Mesodermal cell (in vitro differentiated cells): ENCODE data around the gene DTHD1. TPM values are rescaled to one million over a fixed set of nuclear protein-coding genes. Genes with fewer than 3 reads are reported as not detected.

ENCODE experiments used
- H3K27ac ChIP-seq: 2 replicates; pipeline ENCODE4 v1.7.0; 2013; ENCODE audit warnings: mild to moderate bottlenecking, low read depth, low read length, moderate library complexity; ENCODE audit not compliant: severe bottlenecking
- H3K36me3 ChIP-seq: 2 replicates; pipeline ENCODE4 v1.7.1; 2013; ENCODE audit warnings: mild to moderate bottlenecking, low read length, moderate library complexity; ENCODE audit not compliant: control insufficient read depth, insufficient read depth
- H3K4me1 ChIP-seq: one replicate; pipeline ENCODE4 v1.7.1; 2013; ENCODE audit warnings: mild to moderate bottlenecking, low read length; ENCODE audit not compliant: insufficient read depth, control insufficient read depth, poor library complexity, severe bottlenecking
- H3K4me3 ChIP-seq: 2 replicates; pipeline ENCODE4 v1.7.0; 2013; ENCODE audit warnings: low read length, control low read depth, mild to moderate bottlenecking; ENCODE audit not compliant: insufficient read depth, poor library complexity, severe bottlenecking; ENCODE audit errors: extremely low read depth
- H3K9me3 ChIP-seq: 2 replicates; pipeline ENCODE4 v1.7.1; 2013; ENCODE audit warnings: mild to moderate bottlenecking, low read length, moderate library complexity; ENCODE audit not compliant: control insufficient read depth
- WGBS, 2 experiments: methylation state at CpG; one replicate each; pipeline ENCODE4 v1.1.5; 2013; ENCODE audit warnings: missing lambda C conversion rate in 2 of 2; ENCODE audit not compliant: insufficient coverage in 2 of 2; 5-methylcytosine and 5-hydroxymethylcytosine counted together
- polyA plus RNA-seq, 2 experiments: library from polyadenylated mRNA; stranded (reverse); fragments of 50-300 nt; gene quantifications; one replicate each; pipeline ENCODE4 v1.2.3, GENCODE V29; 2013

The DTHD1 gene
- not detected for polyA plus RNA-seq (2013, experiment 1 of 2)
- polyA plus RNA-seq (2013, experiment 2 of 2): not detected

- Histone ChIP-seq H3K27ac (no peak within 1 kb of the TSS), H3K9me3 (no peaks in the 10 kb centered on the region), H3K4me3 (no peak within 1 kb of the TSS), H3K4me1 (no peaks in the 10 kb centered on the region), H3K36me3 (no peaks in the 10 kb centered on the region)
- WGBS, 2 experiments: no CpG with 5 or more reads among the region's 5 CpGs
These were observed at the start of gene DTHD1 for GRCh38 chr4:36281384-36282106. Gene DTHD1 (plus strand): TSS chr4:36281616. CDS start chr4:36281759, 143 bp downstream.

DNA sequence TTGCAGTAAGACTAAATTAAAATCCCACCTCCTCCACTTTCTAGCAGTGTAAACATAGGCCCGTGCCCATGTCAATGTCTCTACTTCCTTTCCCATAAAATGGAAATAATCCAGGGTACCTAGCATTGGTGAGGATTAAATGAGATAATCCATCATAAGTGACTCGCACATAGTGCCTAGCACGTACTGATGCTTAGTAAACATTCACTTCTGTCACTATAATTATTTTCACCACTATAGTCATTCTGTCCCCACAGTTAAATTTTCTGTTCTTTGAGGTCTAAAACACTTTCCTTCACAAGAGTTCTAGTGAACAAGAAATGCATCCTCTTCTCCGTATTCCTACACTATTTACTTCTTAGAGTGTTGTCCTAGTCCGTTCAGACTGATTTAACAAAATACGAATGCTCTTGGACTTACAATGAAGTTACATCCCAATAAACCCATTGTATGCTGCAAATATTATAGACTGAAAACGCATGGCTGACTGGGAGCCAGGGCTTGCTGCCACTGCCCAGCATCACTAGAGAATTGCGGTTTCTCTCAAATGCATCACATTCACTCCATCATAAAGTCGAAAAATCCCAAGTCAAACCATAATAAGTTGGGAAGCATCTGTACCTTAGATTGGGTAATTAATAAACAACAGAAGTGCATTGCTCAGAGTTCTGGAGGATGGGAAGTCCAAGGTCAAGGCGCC, 47.7 kb upstream of the DTHD1 start:
- no peaks in the 10 kb centered on the region for H3K9me3 ChIP-seq
- H3K4me1 ChIP-seq: no peaks in the 10 kb centered on the region
- no peaks in the 10 kb centered on the region for H3K36me3 ChIP-seq
- no peak overlapping the region for H3K4me3 ChIP-seq
- WGBS, 2 experiments: 81 to 94% methylated on average over 4 to 6 of the region's 10 CpGs
- H3K27ac ChIP-seq: no peak overlapping the region

GRCh38 chr4:36235306-36235705, 46.1 kb upstream of the DTHD1 start:
- Histone ChIP-seq H3K4me1 (no peaks in the 10 kb centered on the region), H3K36me3 (no peaks in the 10 kb centered on the region), H3K4me3 (no peak overlapping the region), H3K27ac (no peak overlapping the region), H3K9me3 (no peaks in the 10 kb centered on the region)
- WGBS, 2 experiments: 42 to 70% methylated on average over 2 to 3 of the region's 3 CpGs

DNA sequence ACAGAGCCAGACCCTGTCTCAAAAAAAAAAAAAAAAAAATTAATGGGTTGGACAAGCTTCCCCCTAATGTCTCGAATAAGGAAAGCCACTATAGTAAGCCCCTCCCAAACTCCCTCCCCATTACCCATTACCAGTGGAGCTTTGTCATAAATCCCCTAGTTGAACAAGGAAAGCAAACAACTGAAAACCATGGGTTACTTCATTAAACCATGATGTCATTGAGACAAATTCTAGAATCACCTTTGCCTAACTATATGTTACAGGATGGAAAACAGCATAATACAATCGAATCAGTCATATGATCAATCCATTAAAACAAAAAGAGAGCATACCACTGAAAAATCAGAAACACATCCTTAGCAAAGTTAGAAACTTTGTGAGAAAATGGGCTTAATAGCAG, 45.3 kb upstream of the DTHD1 start:
- 86 to 100% methylated on average over 1 of the region's 2 CpGs for WGBS, 2 experiments
- Histone ChIP-seq H3K4me1 (no peaks in the 10 kb centered on the region), H3K36me3 (no peaks in the 10 kb centered on the region), H3K4me3 (no peak overlapping the region), H3K27ac (no peak overlapping the region), H3K9me3 (no peaks in the 10 kb centered on the region)

DNA sequence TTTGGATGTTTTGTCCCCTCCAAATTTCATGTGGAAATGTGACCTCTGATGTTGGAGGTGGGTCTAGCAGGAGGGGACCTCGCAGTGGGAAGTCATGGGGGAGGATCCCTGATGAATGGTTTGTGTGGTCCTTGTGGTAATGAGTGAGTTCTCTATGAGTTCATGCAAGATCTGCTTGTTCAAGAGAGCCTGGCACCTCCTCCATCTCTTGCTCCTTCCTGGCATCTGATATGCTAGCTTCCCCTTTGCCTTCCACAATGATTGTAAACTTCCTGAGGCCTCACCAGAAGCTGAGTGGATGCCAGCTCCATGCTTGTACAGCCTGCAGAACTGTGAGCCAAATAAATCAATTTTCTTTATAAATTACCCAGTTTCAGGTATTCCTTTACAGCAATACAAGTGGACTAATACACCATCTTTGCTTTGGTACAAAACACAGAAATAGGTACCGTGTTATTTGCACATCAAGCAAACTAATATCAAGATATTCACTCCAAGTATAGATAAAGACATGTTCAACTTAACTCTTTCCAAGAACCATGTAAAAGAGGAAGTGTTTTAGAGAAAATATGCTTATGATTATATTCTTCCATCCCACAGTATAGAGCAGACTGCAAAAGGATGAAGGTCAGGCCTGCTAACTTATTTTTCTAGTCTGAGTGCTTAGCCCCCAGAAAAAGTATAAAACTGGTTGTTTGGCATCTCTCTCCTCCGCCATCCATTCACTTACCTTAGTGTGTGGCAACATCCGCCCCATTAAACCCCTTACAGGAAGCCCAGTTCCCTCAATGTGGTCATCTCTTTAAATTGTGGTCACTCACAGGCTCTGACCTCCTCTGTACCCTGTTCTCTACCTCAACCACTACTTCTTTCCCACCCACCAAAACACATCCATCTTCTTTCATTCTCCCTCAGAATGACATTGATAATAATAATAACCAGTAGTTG, 43.8 kb upstream of the DTHD1 start:
- no peak overlapping the region for H3K27ac ChIP-seq
- no peaks in the 10 kb centered on the region for H3K4me1 ChIP-seq
- no peak overlapping the region for H3K4me3 ChIP-seq
- WGBS, 2 experiments: 80 to 100% methylated on average over 3 of the region's 4 CpGs
- H3K9me3 ChIP-seq: no peaks in the 10 kb centered on the region
- H3K36me3 ChIP-seq: no peaks in the 10 kb centered on the region

GRCh38 chr4:36241771-36242170, 39.6 kb upstream of the DTHD1 start:
- no peaks in the 10 kb centered on the region for H3K4me1 ChIP-seq
- no peaks in the 10 kb centered on the region for H3K9me3 ChIP-seq
- no peak overlapping the region for H3K4me3 ChIP-seq
- H3K27ac ChIP-seq: no peak overlapping the region
- 86 to 100% methylated on average over 1 of the region's 2 CpGs for WGBS, 2 experiments
- H3K36me3 ChIP-seq: no peaks in the 10 kb centered on the region

- no peaks in the 10 kb centered on the region for H3K36me3 ChIP-seq
- WGBS, 2 experiments: 91 to 100% methylated on average over 1 to 3 of the region's 7 CpGs
- H3K27ac ChIP-seq: no peak overlapping the region
- H3K4me3 ChIP-seq: no peak overlapping the region
- H3K9me3 ChIP-seq: no peaks in the 10 kb centered on the region
- H3K4me1 ChIP-seq: no peaks in the 10 kb centered on the region
These were observed 38.6 kb upstream of the DTHD1 start for GRCh38 chr4:36242629-36243354.

- Histone ChIP-seq H3K27ac (no peak overlapping the region), H3K36me3 (no peaks in the 10 kb centered on the region), H3K4me1 (no peaks in the 10 kb centered on the region), H3K9me3 (no peaks in the 10 kb centered on the region), H3K4me3 (peak overlapping the region; percentile 49)
- WGBS, 2 experiments: 3 to 4% methylated on average over 21 to 27 of the region's 38 CpGs
These were observed 37.8 kb upstream of the DTHD1 start for GRCh38 chr4:36243355-36244256.

- Histone ChIP-seq H3K9me3 (no peaks in the 10 kb centered on the region), H3K4me3 (peak within 1 kb of the TSS; percentile 49), H3K4me1 (no peaks in the 10 kb centered on the region), H3K36me3 (no peaks in the 10 kb centered on the region), H3K27ac (no peak within 1 kb of the TSS)
- 1 to 6% methylated on average over 34 to 52 of the region's 81 CpGs for WGBS, 2 experiments
These were observed 36.9 kb upstream of the DTHD1 start, which contains the start of gene ARAP2 for GRCh38 chr4:36244257-36245082. Gene ARAP2 (minus strand): TSS chr4:36244514. CDS start chr4:36229486, 15,028 bp downstream.
